ENCODE results near the gene UCK1.
A peak's percentile ranks its signal among the peaks of the same experiment; 100 is the strongest.
"Not testable (repeated sequence)": the region's sequence is repeated elsewhere in the genome, so short reads cannot be mapped to it uniquely, and the experiment has no call there.

Gene UCK1

DNA sequence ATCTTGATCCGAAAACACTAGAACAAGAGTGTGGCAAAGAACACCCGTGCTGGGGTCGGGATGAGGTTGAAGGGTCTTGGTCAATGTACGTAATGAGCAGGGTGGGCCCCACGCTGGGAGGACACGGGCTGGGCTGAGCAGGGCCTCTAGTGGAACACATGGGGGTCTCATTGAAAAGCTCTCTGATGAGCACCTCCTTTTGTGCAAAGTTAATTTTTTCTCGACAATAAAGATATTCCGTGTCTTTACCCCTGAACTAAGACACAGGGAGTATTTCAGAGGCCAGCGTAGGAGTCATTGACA, 8.0 kb downstream of the UCK1 start:
- DNase-seq: no peak

DNA sequence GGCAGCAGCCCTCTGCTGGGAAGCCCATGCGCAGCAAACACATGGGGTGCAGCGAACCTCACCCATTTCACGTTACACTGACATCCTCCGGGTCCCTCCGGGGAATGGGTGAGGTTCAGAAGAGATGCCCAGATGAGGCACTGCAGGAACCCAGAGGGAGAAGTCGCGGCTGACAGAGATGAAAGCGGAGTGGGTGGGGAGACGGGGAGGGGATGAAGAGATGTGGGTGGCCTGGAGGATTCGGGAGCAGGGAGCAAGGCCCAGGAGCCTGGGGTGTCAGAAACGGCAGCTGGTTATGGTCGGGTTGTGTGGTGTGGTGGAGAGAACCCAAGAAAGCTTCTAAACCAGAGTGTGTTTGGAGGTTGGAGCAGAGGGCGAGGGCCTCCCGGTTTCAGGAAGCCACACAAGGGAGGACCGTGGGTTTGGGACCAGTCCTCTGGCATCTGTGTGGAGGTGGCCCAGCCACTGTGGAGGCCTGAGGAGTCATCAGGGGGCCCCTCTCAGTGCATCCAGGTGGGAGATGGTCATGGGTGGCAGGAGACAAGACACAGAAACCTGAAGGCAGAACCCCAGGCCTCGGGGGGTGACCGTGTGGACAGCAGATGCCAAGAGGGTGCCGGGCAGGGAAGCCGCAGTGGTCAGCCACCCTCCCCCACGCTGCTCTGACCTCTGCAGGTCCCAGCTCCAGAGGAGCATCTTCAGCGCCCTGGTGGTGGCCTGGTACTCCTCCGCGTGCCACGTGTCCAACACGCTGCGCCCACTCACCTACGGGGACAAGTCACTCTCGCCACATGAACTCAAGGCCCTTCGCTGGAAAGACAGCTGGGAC, 8.6 kb downstream of the UCK1 start:
- no peak for DNase-seq

DNA sequence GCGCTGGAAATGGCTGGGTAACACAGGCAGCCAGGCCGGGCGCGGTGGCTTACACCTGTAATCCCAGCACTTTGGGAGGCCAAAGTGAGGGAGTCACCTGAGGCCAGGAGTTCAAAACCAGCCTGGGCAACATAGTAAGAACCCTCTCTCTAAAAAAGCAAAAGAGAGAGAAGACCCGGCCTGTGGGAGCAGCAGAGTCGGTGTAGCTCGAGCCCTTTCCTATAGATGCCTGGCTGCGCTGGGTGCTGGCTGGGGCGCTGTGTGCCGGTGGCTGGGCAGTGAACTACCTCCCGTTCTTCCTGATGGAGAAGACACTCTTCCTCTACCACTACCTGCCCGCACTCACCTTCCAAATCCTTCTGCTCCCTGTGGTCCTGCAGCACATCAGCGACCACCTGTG, 9.2 kb downstream of the UCK1 start:
- no peak for DNase-seq

DNA sequence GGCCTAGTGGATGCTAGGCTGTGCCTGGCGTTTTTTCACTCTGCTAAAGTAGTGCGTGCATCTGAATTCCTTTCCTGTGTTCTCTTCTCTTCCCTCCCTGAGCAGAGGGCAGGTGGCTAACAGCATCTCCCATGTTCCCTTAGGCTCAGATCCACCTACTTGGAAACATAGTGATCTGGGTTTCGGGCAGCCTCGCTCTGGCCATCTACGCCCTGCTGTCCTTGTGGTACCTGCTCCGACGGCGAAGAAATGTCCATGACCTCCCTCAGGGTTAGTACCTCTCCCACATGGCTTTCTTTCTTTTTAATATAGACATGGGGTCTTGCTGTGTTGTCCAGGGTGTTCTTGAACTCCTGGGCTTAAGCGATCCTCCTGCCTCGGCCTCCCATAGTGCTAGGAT, 9.9 kb downstream of the UCK1 start:
- no peak for DNase-seq

DNA sequence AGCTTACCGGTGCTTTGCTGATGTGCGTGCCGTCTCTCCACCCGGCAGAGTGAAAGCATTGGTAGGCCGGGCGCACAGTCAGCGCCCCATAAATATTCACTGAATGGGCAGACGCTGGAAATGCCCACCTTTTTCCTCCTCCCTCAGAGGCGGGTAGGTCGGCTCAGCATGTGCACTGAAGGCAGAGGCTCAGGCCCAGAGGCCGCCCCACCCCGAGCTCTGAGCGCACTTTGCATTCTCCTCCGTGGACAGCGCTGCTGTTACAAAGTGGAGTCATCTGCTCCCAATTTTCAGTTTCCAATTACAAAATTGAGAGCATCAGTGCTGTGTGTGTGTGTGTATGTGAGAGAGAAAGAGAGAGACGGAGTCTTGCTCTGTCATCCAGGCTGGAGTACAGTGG, 10.6 kb downstream of the UCK1 start:
- DNase-seq: no peak

DNA sequence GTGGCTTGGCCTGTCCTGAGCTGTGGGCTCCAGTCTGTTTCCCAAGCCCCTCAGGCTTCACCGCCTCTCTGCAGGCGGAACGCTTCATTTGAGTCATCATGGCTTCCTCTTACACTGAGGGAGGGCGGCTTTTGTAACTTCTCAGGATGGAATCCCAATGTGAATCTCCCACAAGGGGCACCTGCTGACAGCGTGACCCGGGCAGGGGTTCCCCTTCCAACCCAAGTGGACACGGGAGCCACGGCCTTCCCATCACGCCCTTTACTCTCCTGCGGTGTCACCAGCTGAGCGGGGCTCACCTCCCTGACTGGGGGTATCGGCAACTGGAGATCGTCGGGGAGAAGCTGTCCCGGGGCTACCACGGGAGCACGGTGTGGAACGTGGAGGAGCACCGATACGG, 12.5 kb downstream of the UCK1 start:
- no peak for DNase-seq

DNA sequence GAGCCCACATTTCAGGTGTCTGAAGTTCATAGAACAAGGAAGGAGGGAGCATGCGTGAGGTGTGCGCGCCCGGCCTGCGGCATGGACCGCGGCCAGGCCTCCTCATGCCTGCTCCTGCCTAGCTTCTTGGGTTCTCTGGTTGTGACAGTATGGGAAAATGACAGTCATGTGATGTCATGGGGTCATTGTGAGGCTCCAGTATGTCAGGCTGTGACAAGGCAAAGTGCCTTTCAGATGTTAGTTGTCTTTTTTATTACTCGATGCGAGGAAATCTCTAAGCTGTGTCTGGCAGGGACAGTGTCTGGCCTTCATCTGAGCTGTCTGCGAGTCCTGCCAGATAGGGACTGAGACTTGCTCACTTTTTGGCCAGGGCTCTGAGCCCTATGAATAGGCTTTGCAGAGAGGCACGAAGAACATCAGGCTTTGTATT, 13.3 kb downstream of the UCK1 start:
- DNase-seq: no peak

DNA sequence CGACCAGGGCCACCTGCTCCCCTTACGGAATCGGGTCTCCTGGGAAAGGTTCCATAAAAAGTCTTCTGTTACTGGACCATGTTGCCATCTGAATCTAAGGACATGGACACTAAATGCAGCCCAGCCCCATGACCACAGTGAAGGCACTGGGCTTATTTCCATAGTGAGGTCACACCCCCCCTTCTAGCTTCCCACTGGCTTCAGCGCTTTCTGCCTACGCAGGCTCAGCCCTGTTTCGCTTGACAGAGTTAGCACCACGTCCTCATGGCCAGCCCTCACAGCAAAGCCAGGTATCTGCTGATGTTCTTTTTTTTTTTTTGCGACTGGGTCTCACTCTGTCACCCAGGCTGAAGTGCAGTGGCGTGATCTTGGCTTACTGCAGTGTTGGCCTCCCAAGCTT, 14.1 kb downstream of the UCK1 start:
- DNase-seq: no peak

DNA sequence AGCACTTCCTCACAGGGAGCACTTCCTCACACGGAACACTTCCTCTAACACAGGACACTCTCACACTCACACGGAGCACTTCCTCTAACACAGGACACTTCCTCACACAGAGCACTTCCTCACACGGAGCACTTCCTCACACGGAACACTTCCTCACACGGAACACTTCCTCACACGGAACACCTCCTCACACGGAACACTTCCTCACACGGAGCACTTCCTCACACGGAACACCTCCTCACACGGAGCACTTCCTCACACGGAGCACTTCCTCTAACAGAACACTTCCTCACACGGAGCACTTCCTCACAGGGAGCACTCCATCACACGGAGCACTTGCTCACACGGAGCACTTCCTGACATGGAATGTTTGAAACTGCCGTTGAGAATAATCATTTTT, 15.0 kb downstream of the UCK1 start:
- no peak for DNase-seq

DNA sequence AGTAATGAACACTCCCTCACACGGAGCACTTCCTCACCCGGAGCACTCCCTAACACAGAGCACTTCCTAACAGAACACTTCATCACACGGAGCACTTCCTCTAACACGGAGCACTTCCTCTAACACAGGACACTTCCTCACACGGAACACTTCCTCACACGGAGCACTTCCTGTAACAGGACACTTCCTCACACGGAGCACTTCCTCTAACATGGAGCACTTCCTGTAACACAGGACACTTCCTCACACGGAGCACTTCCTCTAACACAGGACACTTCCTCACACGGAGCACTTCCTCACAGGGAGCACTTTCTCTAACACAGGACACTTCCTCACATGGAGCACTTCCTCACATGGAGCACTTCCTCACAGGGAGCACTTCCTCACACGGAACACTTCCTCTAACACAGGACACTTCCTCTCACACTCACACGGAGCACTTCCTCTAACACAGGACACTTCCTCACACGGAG, 15.5 kb downstream of the UCK1 start:
- not testable (repeated sequence) for DNase-seq

DNA sequence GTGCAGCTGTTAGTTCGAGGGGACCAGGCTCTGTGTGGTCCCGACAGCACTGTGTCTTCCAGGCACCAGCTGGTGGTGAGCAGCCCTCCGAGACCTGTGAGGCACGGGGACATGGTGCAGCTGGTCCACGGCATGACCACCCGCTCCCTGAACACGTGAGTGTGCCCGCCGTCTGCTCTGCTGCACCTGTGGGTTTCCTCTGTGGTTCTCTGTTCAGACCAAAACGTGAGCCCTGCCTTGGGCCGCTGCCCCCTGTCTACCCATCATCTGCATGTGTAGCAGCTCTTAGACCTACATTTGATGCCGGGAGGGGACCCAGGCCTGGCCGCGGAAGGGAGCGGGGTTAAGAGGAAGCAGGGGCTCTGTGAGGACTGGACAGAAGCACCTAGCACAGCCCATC, 17.9 kb downstream of the UCK1 start:
- DNase-seq: no peak

DNA sequence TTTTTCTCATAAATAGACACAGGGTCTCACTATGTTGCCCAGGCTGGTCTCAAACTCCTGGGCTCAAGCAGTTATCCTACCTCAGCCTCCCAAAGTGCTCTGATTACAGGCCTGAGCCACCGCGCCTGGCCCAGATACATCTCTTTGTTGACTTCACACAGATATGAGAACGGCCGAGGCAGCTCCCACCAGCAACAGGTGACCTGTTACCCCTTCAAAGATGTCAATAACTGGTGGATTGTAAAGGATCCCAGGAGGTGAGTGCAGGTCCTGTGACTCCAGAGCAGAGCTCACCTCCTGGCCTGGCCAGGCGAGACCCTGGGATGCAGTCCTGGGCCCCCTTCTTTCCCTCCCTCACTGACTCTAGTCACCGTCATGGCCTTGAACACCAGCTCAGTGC, 19.2 kb downstream of the UCK1 start:
- no peak for DNase-seq

DNA sequence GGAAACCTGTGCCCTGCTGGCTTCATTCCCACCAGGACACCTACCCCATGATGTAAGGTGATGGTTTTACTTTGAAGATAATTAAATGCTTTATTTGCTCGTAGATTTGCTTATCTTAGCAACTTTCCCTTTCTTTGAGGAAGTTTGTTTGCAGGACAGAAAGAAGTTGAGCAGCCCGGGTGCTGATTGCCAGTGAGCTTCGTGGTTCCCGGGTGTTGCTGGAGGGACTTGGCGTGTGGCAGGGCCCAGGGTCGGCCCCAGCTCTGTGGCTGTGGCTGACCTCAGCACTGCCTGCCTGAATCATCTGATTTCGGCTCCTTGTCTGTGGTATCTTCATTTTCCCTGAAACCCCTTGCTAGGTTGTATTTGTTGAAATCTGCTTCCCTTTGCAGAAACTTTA, 19.6 kb downstream of the UCK1 start:
- DNase-seq: no peak

DNA sequence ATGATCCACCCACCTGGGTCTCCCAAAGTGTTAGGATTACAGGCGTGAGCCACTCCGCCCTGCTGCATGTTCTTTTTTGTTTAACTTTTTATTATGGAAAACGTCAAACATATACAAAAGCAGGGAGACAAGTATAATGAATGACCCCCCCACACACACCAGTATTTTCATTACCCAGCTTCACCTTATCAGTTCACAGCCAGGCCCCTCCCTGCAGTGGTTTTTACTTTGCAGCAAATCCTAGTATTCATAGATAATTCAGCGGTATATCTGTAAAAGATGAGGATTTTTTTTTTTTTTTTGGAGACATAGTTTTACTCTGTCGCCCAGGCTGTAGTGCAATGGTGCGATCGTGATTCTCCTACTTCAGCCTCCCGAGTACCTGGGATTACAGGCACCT, 26.1 kb downstream of the UCK1 start:
- DNase-seq: no peak

DNA sequence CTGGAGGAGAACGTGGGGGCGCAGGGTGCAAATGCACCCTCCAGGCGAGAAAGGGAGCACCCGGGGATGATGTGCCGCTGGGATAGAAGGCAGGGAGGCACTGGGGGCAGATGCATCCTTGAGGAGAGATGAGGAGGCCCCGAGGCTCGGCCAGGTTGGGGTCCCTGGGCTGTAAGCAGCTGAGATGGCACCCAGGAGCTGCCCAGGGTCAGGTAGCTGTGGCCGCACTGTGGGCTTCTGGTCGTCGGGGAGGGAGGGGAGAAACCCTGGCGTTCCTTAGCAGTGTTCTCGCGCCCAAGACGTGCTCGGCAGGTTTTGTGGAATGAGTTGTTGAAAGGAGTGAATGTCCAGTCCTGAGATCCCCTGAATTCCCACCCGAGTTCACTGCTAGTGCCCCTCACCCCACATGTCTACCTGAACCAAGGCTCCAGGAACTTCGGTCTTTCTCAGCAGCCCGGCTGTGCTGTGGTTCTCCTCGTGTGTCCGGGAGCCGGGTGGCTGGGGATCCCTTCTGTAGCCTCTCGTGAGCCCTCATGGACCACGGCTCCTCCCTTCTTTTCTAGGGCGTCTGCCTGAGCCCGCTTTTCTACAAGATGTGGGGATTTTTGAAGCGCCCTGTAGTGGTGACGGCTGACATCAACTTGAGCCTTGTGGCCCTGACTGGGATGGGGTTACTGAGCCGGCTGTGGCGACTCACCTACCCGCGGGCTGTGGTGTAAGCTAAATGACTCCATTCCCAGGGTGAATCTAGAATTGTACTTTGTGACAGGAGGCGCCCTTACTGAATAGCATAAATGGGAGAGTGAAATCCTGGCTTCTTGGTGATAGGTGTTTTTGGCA, 27.2 kb downstream of the UCK1 start:
- DNase-seq: no peak

DNA sequence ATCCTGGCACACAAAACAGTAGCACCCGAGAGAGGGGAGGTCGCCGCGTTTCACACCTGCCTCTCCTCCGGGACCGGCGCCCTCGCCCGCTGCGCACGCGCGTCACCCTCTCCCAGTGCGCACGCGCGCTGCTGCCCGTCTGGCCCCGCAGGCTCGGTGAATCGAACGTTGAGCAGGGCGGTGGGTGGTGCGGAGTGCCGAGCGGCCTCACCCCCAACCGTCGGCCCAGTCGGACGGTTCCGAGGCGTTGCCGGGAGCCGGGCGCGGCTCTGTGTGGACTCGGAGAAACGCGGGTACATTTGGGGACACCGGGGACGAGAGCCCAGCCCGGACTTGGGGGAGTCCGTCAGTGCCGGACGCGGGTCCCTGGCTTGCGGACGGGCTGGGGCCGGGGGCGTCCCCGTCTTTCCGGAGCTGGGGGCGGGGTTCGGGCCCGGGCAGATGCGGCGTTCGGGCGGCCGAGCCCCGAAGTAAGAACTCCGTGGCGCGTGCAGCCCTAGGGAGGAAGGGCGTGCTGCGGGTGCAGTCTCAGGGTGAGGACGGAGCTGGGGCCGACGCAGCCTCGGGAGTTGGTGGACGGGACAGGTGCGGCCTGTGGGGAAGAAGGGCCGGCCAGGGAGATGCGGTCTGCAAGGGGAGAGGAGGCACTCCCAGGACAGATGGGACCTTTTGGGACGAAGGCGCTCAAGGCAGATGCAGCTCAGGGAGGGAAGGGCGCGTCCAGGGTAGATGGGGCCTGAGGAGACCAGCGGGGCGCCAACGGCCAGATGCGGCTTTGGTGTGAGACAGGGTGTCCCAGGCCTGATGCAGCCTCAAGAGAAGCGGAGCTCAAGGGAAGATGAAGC, 28.1 kb downstream of the UCK1 start, which contains the start of gene POMT1:
TSS of gene POMT1 (plus strand) at position 138 of the 845 bp plus-strand sequence. CDS start 1,301 bp downstream, outside the sequence.
- peak; percentile 88 for DNase-seq

DNA sequence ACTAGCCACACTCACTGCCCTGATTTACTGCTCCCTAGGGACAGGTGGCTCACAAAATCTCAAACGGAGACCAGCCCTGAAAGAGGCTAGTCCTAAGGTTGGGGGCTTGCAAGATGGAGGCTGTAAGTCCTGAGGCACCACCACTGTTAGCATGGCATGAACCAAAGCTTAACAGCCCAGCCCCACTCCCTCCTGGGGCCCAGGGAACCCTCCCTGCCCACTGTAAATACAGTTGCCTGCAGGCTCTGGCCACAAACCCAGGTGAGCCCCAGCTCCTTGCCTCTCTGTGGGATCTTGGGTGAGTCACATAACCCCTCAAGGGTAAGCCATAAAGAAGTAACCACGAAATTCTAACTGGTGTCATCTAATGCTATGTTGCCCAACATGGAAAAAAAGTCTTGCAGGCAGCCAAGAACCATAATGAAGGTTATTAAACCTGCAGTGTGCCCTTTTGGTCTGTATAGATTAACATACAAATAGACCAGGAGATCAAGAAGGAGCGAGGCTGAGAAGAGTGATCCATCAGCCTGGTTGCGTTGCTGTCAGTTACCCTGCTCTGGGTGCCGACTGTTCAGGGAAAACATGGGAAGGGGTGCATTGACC, 30.0 kb downstream of the UCK1 start:
- no peak for DNase-seq

DNA sequence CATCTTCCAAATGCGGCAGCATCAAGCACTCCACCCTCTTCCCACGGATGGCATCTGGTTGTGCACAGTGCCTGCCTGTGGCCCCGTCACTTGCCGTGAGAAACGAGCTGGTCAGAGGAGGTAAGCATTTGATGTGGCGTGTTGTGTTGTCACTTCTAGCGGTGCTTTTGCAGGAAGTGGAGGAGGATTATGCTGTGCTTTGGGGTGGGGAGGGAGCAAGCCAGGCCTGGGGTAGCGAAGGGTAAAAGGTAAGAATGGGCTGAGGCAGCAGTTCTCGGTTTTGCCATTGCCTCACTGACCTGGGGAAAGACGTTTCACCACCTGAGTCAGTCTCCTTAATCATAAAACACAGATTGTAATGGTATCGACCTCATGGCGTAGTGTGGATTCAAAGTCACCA, 30.7 kb downstream of the UCK1 start:
- DNase-seq: no peak

DNA sequence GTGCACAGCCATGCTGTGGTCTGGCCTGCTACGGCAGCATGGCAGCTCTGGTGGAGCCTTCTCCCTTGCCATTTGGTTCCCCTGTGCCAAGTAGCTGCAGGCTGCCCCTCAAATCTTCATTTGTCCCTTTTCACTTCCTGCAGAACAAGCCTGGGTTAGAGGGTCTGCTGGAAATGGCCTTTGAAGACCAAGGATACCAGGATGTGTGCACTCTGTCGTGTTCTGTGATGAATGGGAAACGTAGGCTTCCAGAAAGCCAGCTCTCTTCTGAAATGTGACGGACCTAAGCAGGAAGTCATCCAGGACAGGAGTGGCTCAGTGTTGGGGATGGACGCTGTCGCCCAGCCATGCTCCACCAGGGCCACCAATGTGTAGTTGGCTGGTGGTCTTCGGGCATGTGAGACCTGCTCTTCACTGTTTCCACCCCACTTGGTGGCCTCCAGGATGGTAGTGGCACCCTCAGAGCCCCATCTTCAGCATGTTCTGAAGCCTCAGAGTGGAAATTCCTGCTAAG, 31.8 kb downstream of the UCK1 start:
- no peak for DNase-seq

DNA sequence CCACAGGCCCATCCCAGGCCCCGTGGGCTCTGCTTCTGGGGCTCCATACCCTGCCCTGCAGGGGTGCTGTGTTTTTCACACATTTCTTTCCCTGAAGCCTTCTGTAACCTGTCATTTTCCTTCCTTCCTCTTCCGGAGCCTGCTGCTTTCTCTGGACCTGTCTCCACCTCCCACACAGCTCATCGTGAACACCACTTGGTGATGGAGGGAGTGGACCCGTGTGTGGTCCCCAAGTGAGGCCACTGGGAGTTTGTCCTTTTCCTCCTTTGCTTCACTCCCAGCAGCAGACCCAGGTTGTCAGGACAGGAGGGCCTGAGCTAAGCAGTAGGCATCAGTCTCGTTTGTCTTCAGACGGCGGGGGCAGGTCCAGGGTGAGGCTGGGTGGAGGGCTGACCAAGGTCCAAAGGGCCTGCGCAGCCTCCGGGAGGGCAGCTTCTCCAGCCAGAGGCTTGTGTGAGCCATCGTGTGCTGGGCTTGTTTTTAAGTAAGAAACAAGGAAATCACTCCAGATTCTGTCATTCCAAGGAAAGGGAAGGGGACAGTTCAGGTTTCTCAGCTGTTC, 34.1 kb downstream of the UCK1 start:
- DNase-seq: no peak

DNA sequence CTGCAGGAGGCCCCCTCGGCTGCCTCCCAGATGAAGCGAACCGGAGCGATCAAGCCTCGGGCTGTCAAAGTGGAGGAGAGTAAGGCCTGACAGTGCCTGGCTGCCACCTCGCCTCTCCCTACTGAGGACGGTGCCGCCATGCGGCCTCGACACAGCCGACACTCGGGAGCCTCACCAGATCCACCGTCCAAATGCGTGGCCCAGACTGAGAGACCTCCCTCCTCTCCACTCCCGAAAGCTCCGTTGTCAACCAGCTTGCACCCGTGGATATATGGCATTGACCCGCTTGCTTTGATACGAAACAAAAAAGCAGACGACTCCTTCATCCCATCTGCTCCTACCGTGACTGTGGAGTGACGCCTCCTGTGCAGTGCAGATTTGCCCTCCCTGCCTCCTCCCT, 35.3 kb downstream of the UCK1 start:
- no peak for DNase-seq

DNA sequence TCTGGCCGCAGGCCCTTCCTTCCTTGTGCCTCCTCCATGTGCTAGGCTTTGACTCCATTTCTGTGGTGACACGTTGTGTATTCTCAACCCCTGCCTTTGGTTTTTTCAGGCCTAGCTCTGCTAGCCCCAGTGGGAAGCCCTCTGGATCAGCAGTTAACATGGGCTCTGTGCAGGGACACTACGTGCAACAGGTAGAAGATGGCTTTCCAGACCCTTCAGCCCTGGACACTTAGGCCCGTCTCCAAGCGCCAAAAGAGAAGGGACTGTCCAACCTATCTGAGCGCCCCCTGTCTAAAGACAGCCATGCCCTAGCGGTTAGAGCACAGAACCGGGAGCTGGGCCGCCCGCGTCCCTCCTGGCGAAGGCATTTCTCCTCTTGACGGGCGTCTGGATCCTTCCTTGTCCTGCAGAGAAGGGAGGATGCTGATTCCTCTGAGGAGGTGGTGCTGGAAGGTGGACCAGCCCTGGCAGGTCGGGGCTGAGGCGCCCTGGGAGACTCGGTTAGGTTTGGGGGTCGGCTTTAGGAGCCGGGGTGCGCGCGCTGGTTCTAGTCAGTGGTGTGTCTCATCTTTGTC, 36.7 kb downstream of the UCK1 start:
- DNase-seq: no peak

Measured in COR-L47 (cell line).